Activated CD8-positive, alpha-beta T cell treated with anti-CD3 and anti-CD28 coated beads, Interleukin-2, amount 10 ng/mL, durations not matched to agents 7 days and 5 days (primary cell): ENCODE data around the gene BBS9. TPM values are rescaled to one million over a fixed set of nuclear protein-coding genes. Genes with fewer than 3 reads are reported as not detected.
"Not testable (repeated sequence)": the region's sequence is repeated elsewhere in the genome, so short reads cannot be mapped to it uniquely, and the experiment has no call there.

Source experiments
- ATAC-seq: fragments of 150-1000 bp; cut with Tn5 transposase; one replicate; pipeline ENCODE4 v1.10.0; 2021; ENCODE audit warnings: moderate library complexity
- CTCF ChIA-PET: fragments of 350-600 bp; sonication (Branson Sonifier 250); formaldehyde crosslinking; loops from one replicate; lab custom pipeline; 2021; ENCODE audit warnings: antibody characterized with exemption; lab: Charles Lee
- POLR2A ChIA-PET: fragments of 350-600 bp; sonication (Branson Sonifier 250); formaldehyde crosslinking; loops from one replicate; lab custom pipeline; 2021; ENCODE audit warnings: antibody characterized with exemption; lab: Charles Lee
- DNase-seq: peaks from one replicate; pipeline ENCODE4 v3.0.0-alpha.2; 2020
- H3K27ac Mint-ChIP-seq: one replicate; pipeline ENCODE4 v1.8.0; 2021; ENCODE audit warnings: mild to moderate bottlenecking, mixed read lengths
- H3K27me3 Mint-ChIP-seq: one replicate; pipeline ENCODE4 v1.8.0; 2021; ENCODE audit warnings: low read depth, mixed read lengths
- H3K36me3 Mint-ChIP-seq: one replicate; pipeline ENCODE4 v1.8.0; 2021; ENCODE audit warnings: low read depth, mixed read lengths
- H3K4me1 Mint-ChIP-seq: one replicate; pipeline ENCODE4 v1.8.0; 2021; ENCODE audit warnings: low read depth, mixed read lengths
- H3K4me3 Mint-ChIP-seq: one replicate; pipeline ENCODE4 v1.8.0; 2021; ENCODE audit warnings: mild to moderate bottlenecking, mixed read lengths
- H3K9me3 Mint-ChIP-seq: one replicate; pipeline ENCODE4 v1.8.0; 2022; ENCODE audit warnings: mixed read lengths; ENCODE audit not compliant: insufficient read depth
- total RNA-seq, 2 experiments: library from RNA; stranded (reverse); gene quantifications; one replicate each; pipeline ENCODE4 v1.2.3, GENCODE V29; 2021

The BBS9 gene
- total RNA-seq, 2 experiments from 2014 or later: 7.9 to 11.8 TPM

DNA sequence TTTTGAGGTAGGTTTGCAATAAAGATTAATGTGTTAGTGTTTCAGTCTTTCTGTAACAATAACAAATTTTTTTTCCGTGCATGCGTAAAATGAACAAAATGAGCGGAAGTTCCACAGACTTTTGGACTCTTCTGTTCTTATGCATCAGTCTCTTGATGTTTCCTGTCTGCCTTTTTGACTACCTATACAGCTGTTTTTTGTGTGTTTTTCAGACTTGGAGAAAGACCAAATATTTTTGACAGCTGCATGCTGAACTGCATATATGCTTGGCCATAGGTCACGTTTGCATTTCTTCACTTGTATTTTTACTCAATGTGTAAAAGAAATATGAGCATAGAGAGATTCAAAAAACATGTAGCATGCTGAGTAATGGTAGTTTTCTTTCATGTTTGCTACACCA is 119.3 kb downstream of the BBS9 start:
- CTCF ChIA-PET: no interaction called here

DNA sequence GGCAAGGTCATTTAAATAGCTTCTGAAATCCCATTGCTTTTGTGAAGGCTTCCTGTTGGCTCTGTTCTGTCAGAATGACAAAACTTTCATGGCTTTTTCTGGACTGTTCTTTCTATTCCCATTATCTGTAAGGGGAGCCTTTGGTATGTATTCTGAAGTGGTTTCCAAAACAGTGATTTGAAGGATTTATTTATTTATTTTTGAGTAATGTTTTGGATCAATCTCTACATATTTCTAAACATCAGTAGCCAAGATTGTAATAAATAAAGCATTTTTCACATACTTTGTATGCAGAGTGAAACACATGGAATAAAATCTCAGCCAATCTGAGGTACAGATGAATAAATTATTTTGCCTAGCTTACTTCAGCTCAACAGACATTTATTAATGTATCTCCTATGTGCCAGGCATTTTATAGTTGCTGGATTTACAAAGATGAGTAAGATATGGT is 121.1 kb downstream of the BBS9 start:
- H3K27ac Mint-ChIP-seq: no peak overlapping the region
- DNase-seq (no peak), ATAC-seq (no peak)
- no peaks in the 10 kb centered on the region for H3K27me3 Mint-ChIP-seq
- ChIA-PET CTCF (no interaction called here), POLR2A (no interaction called here)
- H3K4me3 Mint-ChIP-seq: no peak overlapping the region
- no peaks in the 10 kb centered on the region for H3K9me3 Mint-ChIP-seq
- no peaks in the 10 kb centered on the region for H3K36me3 Mint-ChIP-seq
- H3K4me1 Mint-ChIP-seq: no peaks in the 10 kb centered on the region

More for the DNA sequence above, 119.3 kb downstream of the BBS9 start:
- no peaks in the 10 kb centered on the region for H3K4me1 Mint-ChIP-seq
- no peaks in the 10 kb centered on the region for H3K27me3 Mint-ChIP-seq
- POLR2A ChIA-PET: no interaction called here
- no peaks in the 10 kb centered on the region for H3K36me3 Mint-ChIP-seq
- H3K27ac Mint-ChIP-seq: no peak overlapping the region
- H3K9me3 Mint-ChIP-seq: no peaks in the 10 kb centered on the region
- H3K4me3 Mint-ChIP-seq: no peak overlapping the region
- no peak for DNase-seq
- no peak for ATAC-seq

DNA sequence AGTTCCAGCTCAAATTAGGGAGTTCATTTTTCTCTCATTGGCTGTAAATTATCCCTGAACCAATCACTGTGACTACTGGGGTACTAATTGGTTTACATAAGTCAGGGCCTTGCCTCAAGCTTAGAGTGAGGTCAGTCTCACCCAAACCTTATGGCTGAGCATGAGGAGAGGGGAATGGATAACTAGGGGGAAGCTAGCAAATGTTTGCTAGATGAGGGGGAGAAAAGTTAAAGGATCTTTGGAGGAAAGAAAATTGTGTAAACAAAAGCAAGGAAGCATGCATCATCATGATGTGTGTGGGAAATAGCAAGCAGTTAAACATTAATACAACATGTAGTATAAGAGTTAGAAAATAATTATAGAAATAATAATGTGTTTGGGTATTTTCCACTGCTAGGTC is 121.9 kb downstream of the BBS9 start:
- no peak for ATAC-seq

DNA sequence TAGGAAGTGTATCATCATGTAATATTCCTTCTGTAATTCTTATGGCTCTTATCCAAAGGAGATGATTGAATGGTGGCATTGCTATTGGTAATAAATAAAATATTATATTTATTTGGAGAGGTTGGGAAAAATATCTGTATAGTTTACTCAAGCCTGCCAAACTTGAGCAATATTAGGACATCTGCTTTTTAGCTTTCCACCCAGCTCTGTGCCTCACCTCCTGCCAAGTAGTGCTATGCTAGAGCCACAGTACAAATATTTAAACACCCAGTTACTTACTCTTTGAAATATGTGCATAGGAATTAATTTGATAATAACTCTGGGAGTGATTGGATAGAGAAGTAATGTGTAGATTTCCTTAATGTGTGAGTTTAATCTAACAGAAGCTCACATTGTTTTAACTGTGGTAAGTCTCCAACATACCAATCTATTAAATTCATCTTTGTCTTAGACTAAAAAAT is 129.2 kb downstream of the BBS9 start:
- Mint-ChIP-seq H3K27ac (no peak overlapping the region), H3K4me1 (peaks cover 9% of the 10 kb centered on the region), H3K36me3 (no peaks in the 10 kb centered on the region), H3K4me3 (no peak overlapping the region), H3K9me3 (no peaks in the 10 kb centered on the region), H3K27me3 (no peaks in the 10 kb centered on the region)
- ChIA-PET POLR2A (no interaction called here), CTCF (interaction anchor here (2.7 kb wide), 1 partner anchor 15 kb away, joined by 9 read pairs; no protein-coding TSS in a partner anchor)
- no peak for DNase-seq
- ATAC-seq: no peak

More for the DNA sequence above, 121.9 kb downstream of the BBS9 start:
- Mint-ChIP-seq H3K27ac (no peak overlapping the region), H3K9me3 (no peaks in the 10 kb centered on the region), H3K27me3 (no peaks in the 10 kb centered on the region), H3K4me1 (no peaks in the 10 kb centered on the region), H3K36me3 (no peaks in the 10 kb centered on the region), H3K4me3 (no peak overlapping the region)
- no peak for DNase-seq
- ChIA-PET POLR2A (no interaction called here), CTCF (no interaction called here)

DNA sequence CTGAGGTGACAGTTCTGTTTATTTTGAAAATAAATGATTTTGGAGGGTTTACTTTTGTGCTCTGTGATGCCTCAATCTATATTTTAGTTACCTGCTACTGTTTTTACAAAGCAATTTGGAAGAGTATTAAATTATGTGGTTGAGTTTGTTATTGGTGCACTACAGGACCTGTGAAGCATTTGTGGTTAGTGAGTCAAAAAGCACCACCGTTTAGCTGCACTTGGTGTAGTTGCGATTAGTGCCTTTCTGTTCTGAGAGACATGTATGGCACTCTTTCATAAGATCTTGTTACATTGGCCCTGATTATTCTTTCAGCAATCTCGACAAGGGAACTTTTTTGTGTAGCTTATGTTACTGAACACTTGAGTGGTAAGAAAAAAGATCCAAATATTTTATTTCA is 132.2 kb downstream of the BBS9 start:
- POLR2A ChIA-PET: no interaction called here
- ATAC-seq: no peak
- peaks cover 9% of the 10 kb centered on the region for H3K4me1 Mint-ChIP-seq
- no peak overlapping the region for H3K4me3 Mint-ChIP-seq
- CTCF ChIA-PET: no interaction called here
- H3K36me3 Mint-ChIP-seq: no peaks in the 10 kb centered on the region
- no peak overlapping the region for H3K27ac Mint-ChIP-seq
- H3K27me3 Mint-ChIP-seq: no peaks in the 10 kb centered on the region
- no peaks in the 10 kb centered on the region for H3K9me3 Mint-ChIP-seq
- DNase-seq: no peak

DNA sequence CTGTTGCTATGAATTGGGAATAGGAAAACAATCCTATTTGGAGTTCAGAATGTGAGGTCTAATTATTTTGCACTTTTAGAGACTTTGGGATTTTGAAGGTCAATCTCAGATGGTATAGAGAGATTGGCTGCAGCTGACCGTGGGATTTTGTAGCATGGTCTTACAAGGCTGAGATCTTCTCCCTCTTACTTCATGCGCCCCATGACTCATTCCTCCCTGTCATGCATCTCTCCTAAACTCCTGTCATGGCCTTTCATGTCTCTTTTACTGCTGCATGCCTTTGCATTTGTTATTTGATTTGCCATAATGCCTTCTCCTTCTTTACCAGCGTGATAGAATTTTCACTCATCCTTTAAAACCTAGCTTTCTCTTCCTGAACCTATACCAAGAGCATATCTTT is 133.1 kb downstream of the BBS9 start:
- ChIA-PET POLR2A (no interaction called here), CTCF (no interaction called here)
- no peaks in the 10 kb centered on the region for H3K36me3 Mint-ChIP-seq
- no peak overlapping the region for H3K27ac Mint-ChIP-seq
- H3K27me3 Mint-ChIP-seq: no peaks in the 10 kb centered on the region
- peaks cover 9% of the 10 kb centered on the region for H3K4me1 Mint-ChIP-seq
- H3K4me3 Mint-ChIP-seq: no peak overlapping the region
- no peaks in the 10 kb centered on the region for H3K9me3 Mint-ChIP-seq
- DNase-seq: no peak
- no peak for ATAC-seq

DNA sequence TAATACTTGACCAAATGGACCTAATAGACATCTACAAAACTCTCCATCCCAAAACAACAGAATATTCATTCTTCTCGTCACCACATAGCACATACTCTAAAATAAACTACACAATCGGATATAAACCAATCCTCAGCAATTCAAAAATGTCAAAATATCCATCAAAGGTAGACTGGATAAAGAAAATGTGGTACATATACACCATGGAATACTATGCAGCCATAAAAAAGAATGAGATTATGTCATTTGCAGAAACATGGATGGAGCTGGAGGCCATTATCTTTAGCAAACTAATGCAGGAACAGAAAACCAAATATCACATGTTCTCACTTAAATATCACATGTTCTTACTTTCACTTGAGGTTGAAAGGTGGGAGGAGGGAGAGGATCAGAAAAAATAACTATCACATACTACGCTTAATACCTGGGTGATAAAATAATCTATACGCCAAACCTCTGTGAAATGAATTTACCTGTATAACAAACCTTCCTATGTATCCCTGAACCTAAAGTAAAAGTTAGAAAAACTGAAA is 142.5 kb downstream of the BBS9 start:
- ATAC-seq, H3K4me1 Mint-ChIP-seq, H3K4me3 Mint-ChIP-seq, CTCF ChIA-PET, H3K36me3 Mint-ChIP-seq, H3K27me3 Mint-ChIP-seq, H3K9me3 Mint-ChIP-seq, DNase-seq, H3K27ac Mint-ChIP-seq, POLR2A ChIA-PET: not testable (repeated sequence)

DNA sequence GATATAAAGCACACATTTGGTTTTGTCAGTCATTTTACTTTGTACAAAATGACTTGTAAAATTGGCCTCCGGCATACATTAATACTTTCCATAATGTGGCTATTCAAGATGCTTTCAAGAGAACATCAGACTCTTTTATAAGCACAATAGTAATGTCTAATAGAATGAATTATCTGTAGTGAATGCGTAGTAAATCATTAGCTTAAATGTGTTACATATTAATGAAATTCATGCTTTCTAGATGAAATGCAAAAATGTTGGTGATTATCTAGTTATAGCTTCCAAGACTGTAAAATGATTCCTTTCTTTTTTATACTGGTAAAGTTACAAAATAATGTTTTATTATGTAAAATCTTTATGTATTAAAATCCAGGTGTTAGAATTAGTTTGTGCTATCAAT is 144.0 kb downstream of the BBS9 start:
- CTCF ChIA-PET: no interaction called here
- no peaks in the 10 kb centered on the region for H3K36me3 Mint-ChIP-seq

DNA sequence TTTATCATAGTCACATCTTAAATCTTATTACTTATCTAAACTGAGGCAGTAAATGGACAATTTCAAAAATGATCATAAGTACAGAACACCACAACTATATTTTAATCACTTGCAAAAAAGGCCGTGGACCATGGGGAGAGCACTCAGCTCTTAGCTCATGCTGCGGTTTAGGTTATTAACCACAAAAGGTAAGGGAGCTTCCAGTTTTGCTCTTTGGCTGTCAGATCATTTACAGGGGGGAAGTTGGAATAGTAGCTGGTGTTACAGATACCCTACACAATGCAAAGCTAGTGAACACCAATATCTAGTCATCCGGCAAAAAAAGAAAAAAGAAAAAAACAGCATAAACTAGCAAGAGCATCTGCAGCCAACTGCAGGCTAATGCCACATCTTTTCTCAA is 147.0 kb downstream of the BBS9 start:
- no peaks in the 10 kb centered on the region for H3K36me3 Mint-ChIP-seq

More for the DNA sequence above, 144.0 kb downstream of the BBS9 start:
- DNase-seq (no peak), ATAC-seq (no peak)
- H3K4me3 Mint-ChIP-seq: no peak overlapping the region
- no peak overlapping the region for H3K27ac Mint-ChIP-seq
- no peaks in the 10 kb centered on the region for H3K9me3 Mint-ChIP-seq
- no peaks in the 10 kb centered on the region for H3K27me3 Mint-ChIP-seq
- no peaks in the 10 kb centered on the region for H3K4me1 Mint-ChIP-seq
- POLR2A ChIA-PET: no interaction called here

DNA sequence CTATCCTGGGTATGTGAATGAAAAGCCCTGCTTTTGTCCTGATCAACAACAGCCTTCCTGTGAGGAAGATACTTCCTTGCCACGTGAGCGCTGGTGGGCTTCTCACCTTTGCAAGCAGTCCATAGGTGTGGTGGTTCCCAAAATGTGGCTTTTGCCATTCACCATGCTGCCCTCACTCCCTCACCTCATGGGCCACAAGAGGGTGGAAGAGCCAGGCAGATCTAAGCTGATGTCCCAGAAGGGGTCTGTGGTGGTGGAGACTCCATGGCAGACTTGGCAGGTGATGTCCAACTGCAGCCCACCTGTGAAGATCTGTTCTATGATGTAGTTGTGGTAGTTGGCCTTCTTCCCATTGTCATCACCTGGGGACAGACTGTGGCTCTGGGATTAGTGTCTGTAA is 147.4 kb downstream of the BBS9 start:
- Mint-ChIP-seq H3K27me3 (no peaks in the 10 kb centered on the region), H3K4me3 (no peak overlapping the region), H3K36me3 (no peaks in the 10 kb centered on the region), H3K27ac (no peak overlapping the region), H3K4me1 (no peaks in the 10 kb centered on the region), H3K9me3 (no peaks in the 10 kb centered on the region)
- ATAC-seq (no peak), DNase-seq (no peak)
- POLR2A ChIA-PET: no interaction called here
- CTCF ChIA-PET: no interaction called here

More for the DNA sequence above, 147.0 kb downstream of the BBS9 start:
- no peak overlapping the region for H3K4me3 Mint-ChIP-seq
- ATAC-seq: no peak
- H3K27me3 Mint-ChIP-seq: no peaks in the 10 kb centered on the region
- no peaks in the 10 kb centered on the region for H3K4me1 Mint-ChIP-seq
- CTCF ChIA-PET: no interaction called here
- POLR2A ChIA-PET: no interaction called here
- H3K27ac Mint-ChIP-seq: no peak overlapping the region
- H3K9me3 Mint-ChIP-seq: no peaks in the 10 kb centered on the region
- no peak for DNase-seq

DNA sequence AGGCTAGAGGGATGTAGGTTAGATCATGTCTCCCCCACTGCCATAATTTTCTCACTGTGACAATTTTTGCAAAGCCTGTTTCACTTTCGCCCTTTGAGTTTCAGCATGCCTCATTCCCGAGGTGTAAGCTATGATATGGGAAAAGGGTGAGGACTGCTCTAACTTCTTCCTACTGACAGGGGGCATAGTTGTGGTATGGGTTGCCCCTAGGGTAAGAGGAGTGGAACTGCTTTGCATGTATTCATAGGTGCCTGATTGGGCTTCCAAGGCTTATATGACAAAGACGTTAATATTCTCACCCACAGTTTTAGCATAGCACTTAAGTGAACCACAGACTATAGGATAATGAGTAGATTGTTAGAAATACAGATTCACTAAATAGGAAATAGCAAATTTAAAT is 148.7 kb downstream of the BBS9 start:
- no peak for DNase-seq
- ChIA-PET CTCF (no interaction called here), POLR2A (no interaction called here)
- Mint-ChIP-seq H3K36me3 (no peaks in the 10 kb centered on the region), H3K4me1 (no peaks in the 10 kb centered on the region), H3K27me3 (no peaks in the 10 kb centered on the region), H3K27ac (no peak overlapping the region), H3K9me3 (peaks cover 3% of the 10 kb centered on the region), H3K4me3 (no peak overlapping the region)
- no peak for ATAC-seq

DNA sequence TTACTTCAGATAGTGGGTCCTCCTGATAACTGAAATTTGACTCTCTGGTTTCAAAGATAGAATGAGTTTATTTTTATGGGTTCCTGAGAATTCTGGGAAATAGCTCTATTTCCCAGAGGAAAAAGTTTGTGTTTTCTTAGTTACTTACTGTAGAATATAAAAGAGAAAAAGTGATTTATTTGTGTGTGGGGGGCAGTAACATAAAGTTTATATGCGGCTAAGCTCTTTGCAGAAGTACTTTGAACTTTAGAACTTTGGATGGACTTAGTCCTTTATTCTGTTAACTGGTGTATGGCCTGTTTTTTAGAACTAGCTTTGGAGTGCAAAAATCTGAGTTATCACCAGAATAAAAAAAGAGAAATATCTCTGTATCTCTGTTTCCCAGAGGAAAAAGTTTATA is 157.1 kb downstream of the BBS9 start:
- POLR2A ChIA-PET: no interaction called here
- Mint-ChIP-seq H3K27me3 (no peaks in the 10 kb centered on the region), H3K27ac (no peak overlapping the region), H3K4me3 (no peak overlapping the region), H3K9me3 (peaks cover 7% of the 10 kb centered on the region), H3K36me3 (no peaks in the 10 kb centered on the region), H3K4me1 (no peaks in the 10 kb centered on the region)
- ATAC-seq (no peak), DNase-seq (no peak)
- CTCF ChIA-PET: no interaction called here

DNA sequence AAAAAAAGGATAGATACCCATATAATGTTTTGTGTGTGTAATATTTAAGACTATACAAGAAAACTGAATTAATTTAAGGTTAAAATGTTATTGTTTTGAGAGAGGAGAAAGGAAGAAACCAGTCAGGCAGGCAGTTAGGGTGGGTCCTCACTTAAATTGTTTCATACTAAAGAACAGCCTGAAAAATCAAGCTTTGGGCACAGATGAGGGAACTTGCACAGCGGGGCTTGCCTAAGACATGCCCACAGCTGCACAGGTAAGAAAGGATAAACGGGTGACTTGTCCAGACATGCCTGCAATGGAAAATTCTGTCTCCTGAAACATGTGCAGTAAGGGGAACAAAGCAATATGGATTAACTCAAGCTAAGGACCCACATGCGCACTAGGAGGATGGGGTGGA is 158.4 kb downstream of the BBS9 start:
- DNase-seq (no peak), ATAC-seq (no peak)
- POLR2A ChIA-PET: no interaction called here
- CTCF ChIA-PET: no interaction called here
- no peaks in the 10 kb centered on the region for H3K27me3 Mint-ChIP-seq
- no peak overlapping the region for H3K4me3 Mint-ChIP-seq
- no peaks in the 10 kb centered on the region for H3K4me1 Mint-ChIP-seq
- peaks cover 7% of the 10 kb centered on the region for H3K9me3 Mint-ChIP-seq
- no peaks in the 10 kb centered on the region for H3K36me3 Mint-ChIP-seq
- no peak overlapping the region for H3K27ac Mint-ChIP-seq
